Motor neuron (in vitro differentiated cells): ENCODE data around the gene BCLAF1. TPM values are rescaled to one million over a fixed set of nuclear protein-coding genes. Genes with fewer than 3 reads are reported as not detected.

ENCODE experiments used
- ATAC-seq, 8 experiments: fragments of 200-7000 bp; cut with Tn5 transposase; replicated peaks in 6 of 8; 2 replicates each; pipeline ENCODE4 v1.8.0; 2021; ENCODE audit warnings: mild to moderate bottlenecking in 8 of 8, moderate library complexity in 8 of 8
- H3K27ac ChIP-seq, 2 donors: fragments of 250-450 bp; sonication (Bioruptor Pico); 2 replicates each; pipeline ENCODE4 v1.9.0; 2021; ENCODE audit warnings: antibody characterized with exemption in 2 of 2, mild to moderate bottlenecking in 2 of 2, moderate library complexity in 1 of 2
- H3K4me1 ChIP-seq, 2 donors: fragments of 250-450 bp; sonication (Bioruptor Pico); replicated peaks in 1 of 2; 2 replicates each; pipeline ENCODE4 v1.6.1; 2021; ENCODE audit warnings: antibody characterized with exemption in 2 of 2, mild to moderate bottlenecking in 2 of 2, moderate library complexity in 1 of 2
- H3K4me3 ChIP-seq, 5 donors: fragments of 250-450 bp; sonication (Bioruptor Pico); 2 replicates each; pipeline ENCODE4 v1.9.0; 2021; ENCODE audit warnings: antibody characterized with exemption in 5 of 5, mild to moderate bottlenecking in 5 of 5, moderate library complexity in 4 of 5
- WGBS, 10 experiments: fragments of 450-650 bp; shearing (Covaris generic); methylation state at CpG; one replicate each; pipeline ENCODE4 v1.0.0; 2022; 5-methylcytosine and 5-hydroxymethylcytosine counted together
- in situ Hi-C, 9 experiments: fragments of 400-800 bp; cut with MboI; loops; one replicate each; pipeline ENCODE4 v1.15.0; 2021; ENCODE audit warnings: low sequenced_read_pairs in 9 of 9, low pct_unique_long_range_greater_than_20kb in 2 of 9; ENCODE audit not compliant: unreplicated experiment in 9 of 9
- total RNA-seq, 8 experiments: library from RNA; unstranded; fragments of 300-600 nt; gene quantifications; 2 replicates each; pipeline versions ENCODE4 v1.2.3 to v1.2.4, GENCODE V29; 2022

The BCLAF1 gene
- total RNA-seq, 8 experiments from 2014 or later = 76.7 to 275 (median 138) TPM

- peak in 2 of 8 experiments; percentile 41 to 46 for ATAC-seq
- 40 to 100% (median 100%) methylated on average over 1 of the region's 1 CpG; no CpG with 5 or more reads in 4 of the 10 experiments for WGBS, 10 experiments
- Histone ChIP-seq H3K4me3 (no peak overlapping the region), H3K4me1 (no peaks in the 10 kb centered on the region), H3K27ac (no peak overlapping the region)
- in situ Hi-C loops = no loop called here
These were observed 26.7 kb downstream of the BCLAF1 start for GRCh38 chr6:136262940-136263339.

DNA sequence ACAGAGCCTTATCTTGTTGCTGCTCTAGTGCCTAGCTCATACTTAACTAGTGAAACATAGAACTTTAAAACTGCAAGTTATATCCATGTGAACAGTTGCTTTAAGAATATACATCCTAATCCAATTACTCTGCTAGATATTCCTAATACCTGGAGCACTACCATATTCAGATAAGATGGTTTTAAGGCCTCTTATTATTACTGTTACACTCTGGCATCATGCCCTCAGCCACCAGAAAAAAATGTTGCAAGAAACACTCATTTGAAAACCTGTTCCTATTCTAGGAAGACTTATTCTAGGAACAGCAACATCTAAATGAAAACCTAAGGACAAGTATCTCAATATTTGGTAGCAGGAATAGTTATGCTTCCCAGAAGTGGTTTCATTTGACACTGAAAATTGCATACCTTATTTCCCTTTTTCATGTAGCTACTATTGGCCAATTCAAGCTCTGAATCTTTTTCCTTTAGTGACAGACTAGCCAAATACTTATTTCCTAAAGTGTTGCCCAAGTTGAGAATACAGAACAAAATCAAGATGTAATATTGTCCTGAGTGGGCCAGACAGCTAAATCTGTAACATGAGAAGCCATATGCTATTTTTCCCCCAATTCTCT lies 34.7 kb downstream of the BCLAF1 start:
- Histone ChIP-seq H3K4me1 (peaks cover 3 to 7% of the 10 kb centered on the region in 2 donors), H3K4me3 (no peak overlapping the region), H3K27ac (no peak overlapping the region)
- in situ Hi-C loops = no loop called here
- no peak for ATAC-seq

- Histone ChIP-seq H3K4me1 (peaks cover 3 to 7% of the 10 kb centered on the region in 2 donors), H3K27ac (no peak overlapping the region), H3K4me3 (no peak overlapping the region)
- no peak for ATAC-seq
- 20 to 100% (median 77%) methylated on average over 1 to 6 of the region's 6 CpGs; no CpG with 5 or more reads in 4 of the 10 experiments for WGBS, 10 experiments
- in situ Hi-C loops = no loop called here
These were observed 35.9 kb downstream of the BCLAF1 start for GRCh38 chr6:136253734-136254133.

DNA sequence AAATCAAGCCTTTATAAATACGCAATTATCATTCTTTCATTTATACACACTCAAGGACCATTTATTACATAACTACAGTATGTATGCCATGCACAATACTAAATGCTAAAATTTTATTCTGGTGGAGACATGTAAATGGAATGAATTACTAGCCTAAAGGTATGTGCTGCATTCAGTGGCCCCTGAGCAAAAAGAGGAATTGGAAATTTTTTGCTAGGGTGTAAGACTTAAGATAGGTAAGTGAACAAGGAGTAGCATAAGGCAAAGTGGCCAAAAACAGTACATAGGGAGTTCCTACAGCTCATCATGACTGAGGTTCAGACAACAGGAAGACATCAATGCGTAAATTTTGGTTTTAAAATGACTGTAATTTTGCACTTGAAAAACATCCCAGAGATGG lies 37.2 kb downstream of the BCLAF1 start:
- no peak overlapping the region for H3K27ac ChIP-seq
- WGBS, 10 experiments = 0 to 100% (median 79%) methylated on average over 1 to 2 of the region's 2 CpGs; no CpG with 5 or more reads in 1 of the 10 experiments
- no peak overlapping the region for H3K4me3 ChIP-seq
- in situ Hi-C loops = no loop called here
- H3K4me1 ChIP-seq = peaks cover 3 to 7% of the 10 kb centered on the region in 2 donors
- ATAC-seq = peak in 1 of 8 experiments; percentile 19

- no peak overlapping the region for H3K4me3 ChIP-seq
- no peak for ATAC-seq
- peaks cover 3 to 7% of the 10 kb centered on the region in 2 donors for H3K4me1 ChIP-seq
- in situ Hi-C loops = no loop called here
- H3K27ac ChIP-seq = no peak overlapping the region
- 13 to 66% (median 43%) methylated on average over 1 to 4 of the region's 4 CpGs; no CpG with 5 or more reads in 2 of the 10 experiments for WGBS, 10 experiments
These were observed 38.3 kb downstream of the BCLAF1 start for GRCh38 chr6:136251394-136251793.

DNA sequence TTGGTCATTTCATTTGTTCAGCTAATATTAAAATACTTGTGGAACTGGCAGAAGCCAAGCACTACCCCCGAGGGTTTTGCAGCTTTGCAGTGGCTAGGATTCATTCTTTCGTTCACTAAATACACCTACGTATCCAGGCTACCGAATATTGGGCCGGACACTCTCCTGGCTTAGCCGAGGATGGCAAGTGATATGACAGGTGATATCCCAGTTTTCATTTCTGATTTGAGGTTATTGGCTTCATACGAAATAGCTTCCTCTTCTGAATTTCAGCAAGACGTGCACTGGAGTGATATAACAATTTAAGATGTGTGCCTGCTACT lies 39.0 kb downstream of the BCLAF1 start:
- ATAC-seq = peak; percentile 10 to 47 (median 35)
- 0 to 5% (median 2%) methylated on average over 1 to 8 of the region's 8 CpGs; no CpG with 5 or more reads in 2 of the 10 experiments for WGBS, 10 experiments
- peak overlapping the region; percentile 5 to 8 for H3K27ac ChIP-seq
- in situ Hi-C loops = no loop called here
- peak overlapping the region; percentile 49 to 65 (median 53) for H3K4me3 ChIP-seq
- H3K4me1 ChIP-seq = peaks cover 3 to 7% of the 10 kb centered on the region in 2 donors

DNA sequence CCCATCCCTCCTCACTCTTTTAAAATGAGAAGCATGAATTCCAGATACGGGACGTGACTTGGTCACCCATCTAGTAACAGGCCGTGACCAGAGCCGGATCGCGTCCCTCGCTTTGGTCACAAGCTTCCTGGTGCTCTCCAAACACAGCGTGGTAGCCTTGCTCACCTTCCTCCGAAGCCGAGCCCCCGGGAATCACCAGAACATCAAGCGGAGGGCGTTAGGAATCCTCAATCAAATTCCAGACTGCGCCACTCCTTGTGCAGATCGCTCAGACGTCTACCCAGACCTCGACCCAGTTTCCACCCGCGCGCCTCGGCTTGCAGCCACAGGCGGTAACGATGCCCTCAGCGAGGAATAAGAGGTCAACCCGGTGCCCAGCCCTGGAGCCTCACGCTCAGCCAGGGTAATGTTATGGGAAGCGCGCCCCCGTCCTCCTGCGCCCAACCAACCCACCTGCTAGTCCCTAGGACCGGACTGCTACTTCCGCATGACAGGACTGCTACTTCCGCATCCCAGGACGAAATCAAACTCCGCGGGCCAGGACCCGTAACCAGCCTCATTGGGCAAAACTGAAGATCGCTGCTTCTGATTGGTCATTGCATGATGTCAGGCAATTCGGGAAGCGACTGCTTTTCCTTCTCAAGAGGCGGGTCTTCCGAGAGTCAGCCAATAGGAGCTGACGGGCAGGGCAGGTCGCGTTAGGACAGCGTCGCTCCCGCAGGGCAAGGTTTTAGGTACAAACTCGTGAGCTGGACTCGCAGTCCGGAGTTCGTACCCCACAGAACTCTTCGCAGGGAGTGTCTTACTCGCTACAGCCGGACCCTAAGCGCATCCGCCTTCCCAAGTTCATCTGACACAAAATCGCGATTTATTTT lies 39.6 kb downstream of the BCLAF1 start, which contains the start of gene MTFR2:
MTFR2 (minus strand) TSS at position 501 of the 875 bp plus-strand sequence. CDS start 1,212 bp downstream, outside the sequence.
- in situ Hi-C loops = loop anchor here in 3 of 9 experiments (25.0 kb wide), 2 partner anchors 588 to 713 kb away; no protein-coding TSS in a partner anchor
- H3K4me1 ChIP-seq = peaks cover 3 to 7% of the 10 kb centered on the region in 2 donors

DNA sequence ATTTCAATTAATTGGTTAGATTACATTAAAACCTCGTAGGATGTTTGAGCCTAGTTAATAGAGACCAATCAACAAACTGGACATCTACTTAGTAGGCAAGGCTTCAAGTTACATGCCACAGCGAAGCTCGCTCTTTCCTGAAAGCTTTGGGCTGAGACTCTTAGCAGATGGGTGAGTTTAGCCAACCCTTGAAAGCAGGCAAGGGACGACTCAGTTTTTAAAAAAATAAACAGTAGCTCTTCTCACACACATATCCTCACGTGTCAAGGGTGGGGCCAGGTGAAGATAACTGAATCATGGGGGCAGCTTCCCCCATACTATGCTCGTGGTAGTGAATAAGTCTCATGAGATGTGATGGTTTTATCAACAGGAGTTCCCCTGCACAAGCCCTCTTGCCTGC lies 40.3 kb downstream of the BCLAF1 start:
- in situ Hi-C loops = loop anchor here in 3 of 9 experiments (25.0 kb wide), 2 partner anchors 587 to 712 kb away; no protein-coding TSS in a partner anchor
- Histone ChIP-seq H3K27ac (no peak overlapping the region), H3K4me1 (peaks cover 3 to 7% of the 10 kb centered on the region in 2 donors), H3K4me3 (peak overlapping the region in 2 of 5 donors; percentile 50 to 53)
- 8 to 45% (median 16%) methylated on average over 1 to 5 of the region's 6 CpGs for WGBS, 10 experiments
- no peak for ATAC-seq

More for the DNA sequence above, 39.6 kb downstream of the BCLAF1 start, which contains the start of gene MTFR2:
- Histone ChIP-seq H3K27ac (peak within 1 kb of the TSS; percentile 5 to 8), H3K4me3 (peak within 1 kb of the TSS; percentile 49 to 65 (median 53))
- peak; percentile 84 to 99 (median 97) for ATAC-seq
- 0 to 2% (median 0%) methylated on average over 1 to 20 of the region's 59 CpGs; no CpG with 5 or more reads in 2 of the 10 experiments for WGBS, 10 experiments

DNA sequence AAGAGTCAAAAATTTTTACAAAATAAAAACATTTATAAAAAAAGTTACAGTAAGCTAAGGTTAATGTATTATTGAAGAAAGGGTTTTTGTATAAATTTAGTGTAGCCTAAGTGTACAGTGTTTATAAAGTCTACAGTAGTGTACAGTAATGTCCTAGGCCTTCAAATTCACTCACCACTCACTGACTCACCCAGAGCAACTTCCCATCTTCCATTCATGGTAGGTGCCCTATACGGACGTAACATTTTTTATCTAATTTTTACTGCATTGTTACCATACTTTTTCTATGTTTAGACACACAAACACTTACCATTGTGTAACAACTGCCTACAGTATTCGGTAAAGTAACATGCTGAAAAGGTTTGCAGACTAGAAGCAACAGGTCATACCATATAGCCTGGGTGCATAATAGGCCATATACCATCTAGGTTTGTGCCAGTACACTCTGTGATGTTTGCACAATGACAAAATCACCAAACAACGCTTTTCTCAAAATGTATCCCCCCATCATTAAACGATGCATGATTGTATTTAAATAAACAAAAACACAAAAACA lies 45.5 kb downstream of the BCLAF1 start:
- Histone ChIP-seq H3K4me1 (no peaks in the 10 kb centered on the region), H3K4me3 (no peak overlapping the region), H3K27ac (no peak overlapping the region)
- in situ Hi-C loops = loop anchor here in 3 of 9 experiments (25.0 kb wide), 2 partner anchors 582 to 707 kb away; no protein-coding TSS in a partner anchor
- 83 to 100% (median 91%) methylated on average over 2 to 5 of the region's 5 CpGs; no CpG with 5 or more reads in 1 of the 10 experiments for WGBS, 10 experiments
- ATAC-seq = no peak

DNA sequence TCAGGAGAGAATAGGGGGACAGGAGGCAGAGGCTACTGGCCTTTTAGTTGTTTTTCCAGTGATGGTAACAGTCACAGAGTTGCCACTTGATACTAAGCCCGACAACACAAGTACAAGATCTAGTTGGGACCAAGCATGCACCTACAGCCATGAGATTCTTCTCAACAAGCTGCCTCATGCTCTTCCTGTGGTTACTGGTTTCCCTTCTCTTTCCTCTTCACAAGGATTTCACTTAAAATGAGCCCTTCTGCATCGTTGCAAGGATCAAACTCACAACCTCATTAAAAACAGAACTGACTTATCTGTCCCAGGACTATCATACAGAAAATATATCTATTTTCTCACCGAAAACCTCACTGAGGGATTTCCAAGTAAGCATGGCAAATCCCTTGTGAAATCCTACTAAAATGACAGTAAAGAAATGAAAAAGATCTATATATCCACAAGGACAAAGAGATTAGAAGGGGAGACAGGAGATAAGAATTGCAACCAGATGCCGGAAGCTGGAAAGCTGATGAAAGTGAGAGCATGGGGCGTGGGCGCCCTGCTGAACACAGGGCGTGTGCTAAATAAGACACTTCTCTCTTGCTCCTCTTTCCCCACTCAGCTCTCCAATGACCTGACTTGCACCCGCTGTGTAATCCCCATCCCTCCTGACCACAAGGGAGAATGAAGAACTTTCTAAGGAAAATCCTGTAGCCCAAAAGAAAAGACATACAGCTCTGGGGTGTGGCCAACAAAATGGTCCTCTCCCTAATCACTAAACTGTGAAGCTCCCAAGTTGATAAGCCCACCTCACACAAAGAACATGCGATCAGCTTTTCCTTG lies 53.0 kb downstream of the BCLAF1 start:
- Histone ChIP-seq H3K4me3 (no peak overlapping the region), H3K27ac (no peak overlapping the region), H3K4me1 (no peaks in the 10 kb centered on the region)
- peak in 2 of 8 experiments; percentile 77 to 86 for ATAC-seq
- 48 to 96% (median 91%) methylated on average over 3 to 9 of the region's 9 CpGs for WGBS, 10 experiments
- in situ Hi-C loops = loop anchor here in 3 of 9 experiments (25.0 kb wide), 2 partner anchors 574 to 699 kb away; no protein-coding TSS in a partner anchor

DNA sequence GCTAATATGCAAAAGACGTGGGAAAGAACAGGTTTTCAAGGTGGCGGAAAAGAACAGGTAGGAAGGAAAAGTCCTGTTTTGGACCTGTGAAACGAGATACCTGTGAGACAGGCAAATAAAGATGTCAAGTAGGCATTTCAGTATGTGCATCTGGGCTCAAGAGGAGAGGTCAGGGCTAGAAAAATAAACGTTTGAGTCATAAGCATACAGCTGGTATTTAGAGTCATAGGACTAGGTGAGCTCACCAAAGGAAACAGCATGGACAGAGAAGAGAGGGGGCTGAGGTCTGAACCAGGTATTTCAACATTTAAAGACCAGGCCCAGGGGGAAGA lies 54.4 kb downstream of the BCLAF1 start:
- H3K4me3 ChIP-seq = no peak overlapping the region
- in situ Hi-C loops = loop anchor here in 3 of 9 experiments (25.0 kb wide), 2 partner anchors 573 to 698 kb away; no protein-coding TSS in a partner anchor
- WGBS, 10 experiments = 40 to 100% (median 90%) methylated on average over 1 to 4 of the region's 4 CpGs; no CpG with 5 or more reads in 3 of the 10 experiments
- H3K27ac ChIP-seq = no peak overlapping the region
- no peaks in the 10 kb centered on the region for H3K4me1 ChIP-seq
- no peak for ATAC-seq

- in situ Hi-C loops = loop anchor here in 3 of 9 experiments (25.0 kb wide), 2 partner anchors 570 to 695 kb away; no protein-coding TSS in a partner anchor
- H3K4me3 ChIP-seq = no peak overlapping the region
- ATAC-seq = no peak
- WGBS, 10 experiments = 83 to 100% (median 100%) methylated on average over 1 of the region's 1 CpG; no CpG with 5 or more reads in 4 of the 10 experiments
- H3K27ac ChIP-seq = no peak overlapping the region
- H3K4me1 ChIP-seq = no peaks in the 10 kb centered on the region
These were observed 56.9 kb downstream of the BCLAF1 start for GRCh38 chr6:136232701-136233100.
